Measurements from ENCODE around the gene ADGRL3.
A peak's percentile ranks its signal among the peaks of the same experiment; 100 is the strongest.
"Not testable (repeated sequence)": the region's sequence is repeated elsewhere in the genome, so short reads cannot be mapped to it uniquely, and the experiment has no call there.

The ADGRL3 gene

GRCh38 chr4:61763682-61764081 lies 563.6 kb downstream of the ADGRL3 start:
- DNase-seq, result no peak

GRCh38 chr4:61764090-61764489 lies 564.0 kb downstream of the ADGRL3 start:
- not testable (repeated sequence) for DNase-seq

- DNase-seq, result not testable (repeated sequence)
Measured at GRCh38 chr4:61769444-61770167, 569.5 kb downstream of the ADGRL3 start.

GRCh38 chr4:61770456-61770855 lies 570.3 kb downstream of the ADGRL3 start:
- peak; percentile 27 for DNase-seq

GRCh38 chr4:61771056-61771455 lies 570.9 kb downstream of the ADGRL3 start:
- no peak for DNase-seq

GRCh38 chr4:61772126-61772525 lies 572.0 kb downstream of the ADGRL3 start:
- DNase-seq, result no peak

GRCh38 chr4:61773655-61774245 lies 573.6 kb downstream of the ADGRL3 start:
- DNase-seq, result peak; percentile 29

- DNase-seq, result peak; percentile 67
Measured at GRCh38 chr4:61782133-61782532, 582.0 kb downstream of the ADGRL3 start.

GRCh38 chr4:61783050-61783449 lies 582.9 kb downstream of the ADGRL3 start:
- peak; percentile 15 for DNase-seq

- DNase-seq, result no peak
Measured at GRCh38 chr4:61785761-61786160, 585.6 kb downstream of the ADGRL3 start.

- no peak for DNase-seq
Measured at GRCh38 chr4:61786211-61786610, 586.1 kb downstream of the ADGRL3 start.

GRCh38 chr4:61795998-61796397 lies 595.9 kb downstream of the ADGRL3 start:
- DNase-seq, result no peak

- peak; percentile 39 for DNase-seq
Measured at GRCh38 chr4:61799794-61800193, 599.7 kb downstream of the ADGRL3 start.

GRCh38 chr4:61805227-61805626 lies 605.1 kb downstream of the ADGRL3 start:
- no peak for DNase-seq

GRCh38 chr4:61805979-61806378 lies 605.9 kb downstream of the ADGRL3 start:
- no peak for DNase-seq

- no peak for DNase-seq
Measured at GRCh38 chr4:61812171-61812570, 612.0 kb downstream of the ADGRL3 start.

GRCh38 chr4:61817071-61817470 lies 616.9 kb downstream of the ADGRL3 start:
- no peak for DNase-seq

- no peak for DNase-seq
Measured at GRCh38 chr4:61820136-61820535, 620.0 kb downstream of the ADGRL3 start.

GRCh38 chr4:61824454-61824853 lies 624.3 kb downstream of the ADGRL3 start:
- DNase-seq, result no peak

GRCh38 chr4:61827907-61828391 lies 627.8 kb downstream of the ADGRL3 start:
- no peak for DNase-seq

GRCh38 chr4:61828960-61829359 lies 628.8 kb downstream of the ADGRL3 start:
- peak; percentile 54 for DNase-seq

- DNase-seq, result peak; percentile 28
Measured at GRCh38 chr4:61831987-61832386, 631.9 kb downstream of the ADGRL3 start.

GRCh38 chr4:61837395-61837794 lies 637.3 kb downstream of the ADGRL3 start:
- DNase-seq, result no peak

- DNase-seq, result no peak
Measured at GRCh38 chr4:61838072-61838471, 637.9 kb downstream of the ADGRL3 start.

- DNase-seq, result no peak
Measured at GRCh38 chr4:61841714-61842113, 641.6 kb downstream of the ADGRL3 start.

Data from NCI-H146 (cell line).